GM18520 (cell line): ENCODE measurements around the gene UBE2G2.

Experiments
- ATAC-seq: cut with Tn5 transposase; IDR thresholded peaks from one replicate; pipeline ENCODE4 v1.9.1; 2021; ENCODE audit not compliant: unreplicated experiment

Gene UBE2G2, protein sequence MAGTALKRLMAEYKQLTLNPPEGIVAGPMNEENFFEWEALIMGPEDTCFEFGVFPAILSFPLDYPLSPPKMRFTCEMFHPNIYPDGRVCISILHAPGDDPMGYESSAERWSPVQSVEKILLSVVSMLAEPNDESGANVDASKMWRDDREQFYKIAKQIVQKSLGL

DNA sequence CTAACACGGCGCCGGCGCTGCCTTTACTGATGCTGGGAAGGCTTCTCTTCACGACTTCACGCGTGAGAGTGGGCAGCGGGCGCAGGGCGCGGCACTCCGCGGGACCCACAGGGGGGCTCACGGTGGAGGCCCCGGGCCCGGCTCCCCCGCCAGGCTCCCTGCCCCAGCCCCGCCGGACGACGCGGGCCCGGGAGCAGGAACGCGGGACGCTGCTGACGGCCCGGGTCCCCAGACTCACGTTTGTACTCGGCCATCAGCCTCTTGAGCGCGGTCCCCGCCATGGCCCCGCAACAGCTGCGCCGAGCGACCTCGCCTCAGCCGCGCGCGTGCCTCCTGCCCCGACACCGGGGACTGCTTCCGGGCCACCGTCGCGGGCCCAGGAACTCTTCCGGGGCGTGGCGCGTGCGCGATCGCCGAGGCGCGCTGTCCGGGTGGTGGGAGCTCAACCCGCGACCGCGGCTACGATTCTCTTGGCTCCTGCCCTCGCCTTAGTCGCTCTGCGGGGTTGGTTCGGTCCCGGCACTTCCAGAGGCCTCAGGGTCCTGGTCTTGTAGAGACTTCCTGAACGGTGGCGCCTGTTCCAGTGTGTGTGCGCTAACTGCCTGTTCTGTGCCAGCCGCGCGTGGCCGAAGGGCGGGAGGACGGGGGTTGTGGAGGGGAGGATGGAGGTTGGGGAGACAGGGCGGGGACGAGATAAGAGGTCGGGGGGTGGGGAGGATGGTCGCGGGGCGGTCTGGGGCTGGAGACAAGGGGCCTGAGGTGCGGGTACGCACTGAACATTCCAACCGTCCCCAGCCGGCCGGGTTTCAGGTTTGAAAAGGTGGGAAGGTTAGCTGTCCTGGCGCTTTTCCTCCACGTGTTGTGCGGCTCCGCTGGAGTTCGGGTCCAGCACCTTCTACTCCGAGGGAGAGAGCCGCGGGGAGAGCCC lies at the start of gene UBE2G2:
Gene UBE2G2 (minus strand): TSS at position 353 of the 928 bp plus-strand sequence. CDS start 72 bp downstream, at position 281.
- peak; percentile 66 for ATAC-seq

DNA sequence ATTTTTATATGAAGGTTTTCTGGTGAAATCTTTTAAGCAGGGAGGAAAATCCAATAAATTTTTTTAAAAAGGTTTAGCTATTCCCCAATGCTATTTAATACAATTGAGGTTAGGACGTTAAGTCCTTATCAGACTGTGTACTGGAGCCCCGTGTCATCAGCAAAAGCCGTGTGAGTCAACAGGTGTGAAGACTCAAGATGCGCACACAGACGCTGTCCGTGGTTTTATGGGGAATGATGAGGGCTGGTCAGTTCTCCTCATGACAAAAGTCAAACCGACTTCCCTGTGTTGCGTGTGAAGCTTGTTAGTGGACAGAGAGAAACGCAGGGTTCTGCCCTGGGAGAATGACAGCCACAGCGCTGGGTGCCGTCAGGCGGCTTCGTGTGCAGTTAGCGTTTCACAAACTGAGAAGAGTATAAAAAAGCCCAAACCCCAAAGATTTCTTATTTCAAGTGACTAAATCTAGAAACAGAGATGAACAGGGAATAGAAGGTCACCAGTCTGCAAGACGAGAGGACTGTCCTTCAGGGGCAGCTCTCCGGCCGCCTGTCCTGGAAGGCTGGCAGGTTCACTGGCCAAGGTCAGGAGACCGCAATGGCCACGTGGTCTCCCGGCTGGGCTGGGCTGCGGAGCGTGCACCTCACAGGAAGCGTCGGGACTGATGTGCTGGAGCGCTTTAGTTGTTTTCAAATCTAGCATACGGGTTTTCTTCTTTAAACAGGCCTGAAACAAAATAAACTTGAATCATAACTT lies 49.5 kb upstream of the UBE2G2 start:
- ATAC-seq, result no peak

DNA sequence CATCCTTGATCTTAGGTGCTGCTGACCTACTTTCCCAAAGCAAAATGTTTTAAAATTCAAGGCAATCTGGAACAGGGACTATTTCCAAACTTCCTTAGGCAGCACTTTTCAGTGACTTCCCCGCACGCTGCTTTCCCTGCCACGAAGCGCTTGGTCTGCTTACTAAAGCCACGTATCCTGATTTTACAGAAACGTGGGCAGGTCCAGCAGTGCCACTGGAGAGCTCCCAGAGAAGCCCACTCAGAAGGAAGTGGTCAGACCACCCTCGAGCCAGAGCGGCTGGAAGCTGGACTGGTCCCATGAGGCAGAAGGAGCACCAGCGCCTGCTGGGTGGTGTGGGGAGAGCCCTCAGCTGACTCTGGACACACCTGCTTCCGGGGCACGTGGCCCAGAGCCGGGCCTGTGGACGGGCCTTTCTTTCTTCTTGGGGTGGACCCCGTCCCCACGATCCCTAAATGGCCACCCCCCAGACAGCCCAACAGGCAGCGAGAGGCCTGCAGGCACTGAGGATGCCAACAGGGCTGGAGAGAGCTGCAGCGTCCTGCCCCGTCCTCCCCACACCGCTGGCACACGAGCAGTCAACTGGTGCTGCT lies 48.7 kb upstream of the UBE2G2 start:
- no peak for ATAC-seq

DNA sequence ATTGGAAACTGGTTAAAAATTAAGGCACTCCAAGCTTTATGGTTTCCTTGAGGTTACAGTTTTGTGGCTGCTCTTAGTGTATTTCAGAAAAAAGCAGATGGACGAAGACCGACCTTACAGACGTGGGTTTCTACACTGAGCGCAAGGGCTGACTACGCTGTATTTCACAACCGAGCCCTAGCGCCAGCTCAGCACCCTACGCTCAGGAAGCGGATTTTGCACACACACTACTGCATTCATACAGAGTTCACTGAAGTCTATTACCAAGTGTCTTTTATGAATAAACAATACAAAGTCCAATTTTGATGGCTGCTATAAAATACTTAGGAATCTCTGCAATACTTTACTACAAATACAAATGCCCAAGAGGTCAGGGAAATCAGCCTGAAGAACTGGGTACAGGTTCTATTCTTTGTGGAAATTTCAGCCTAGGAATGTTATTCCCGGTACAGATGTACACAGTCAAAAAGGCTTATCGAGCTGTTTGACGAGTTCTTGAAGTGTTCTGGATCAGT lies 48.1 kb upstream of the UBE2G2 start:
- ATAC-seq, result no peak

DNA sequence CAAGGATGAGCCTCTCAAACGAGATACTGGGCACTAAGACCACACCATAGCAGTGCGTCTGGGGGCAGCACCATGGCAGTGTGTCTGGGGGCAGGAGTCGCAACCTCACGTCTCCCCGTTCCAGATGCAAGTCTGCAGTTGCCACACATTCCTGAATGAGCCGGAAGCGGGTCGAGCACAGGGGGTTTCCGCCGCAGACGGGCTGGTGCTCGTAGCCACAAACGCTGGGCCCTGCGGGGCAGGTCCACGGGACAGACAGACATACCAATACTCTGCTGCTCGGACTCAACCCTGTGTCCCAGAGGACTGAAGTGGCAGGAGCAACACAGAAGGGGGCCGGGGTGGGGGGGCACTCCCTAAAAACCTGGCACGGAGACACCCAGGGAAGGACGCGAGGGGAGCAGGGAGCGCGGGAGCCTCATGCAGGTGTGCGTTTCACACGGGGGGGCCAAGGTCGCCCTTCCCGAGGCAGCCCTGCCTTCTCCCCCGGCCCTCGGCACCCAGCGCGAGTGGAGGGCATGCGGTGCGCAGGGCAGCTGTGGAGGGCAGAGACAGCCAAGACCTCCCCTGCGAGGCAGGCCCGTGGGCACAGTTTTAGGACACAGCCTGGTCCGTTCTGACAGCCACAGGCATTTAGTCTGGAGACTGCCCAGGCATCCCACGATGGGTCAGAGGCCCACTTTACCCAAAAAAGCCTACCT lies 47.4 kb upstream of the UBE2G2 start:
- ATAC-seq, result no peak

DNA sequence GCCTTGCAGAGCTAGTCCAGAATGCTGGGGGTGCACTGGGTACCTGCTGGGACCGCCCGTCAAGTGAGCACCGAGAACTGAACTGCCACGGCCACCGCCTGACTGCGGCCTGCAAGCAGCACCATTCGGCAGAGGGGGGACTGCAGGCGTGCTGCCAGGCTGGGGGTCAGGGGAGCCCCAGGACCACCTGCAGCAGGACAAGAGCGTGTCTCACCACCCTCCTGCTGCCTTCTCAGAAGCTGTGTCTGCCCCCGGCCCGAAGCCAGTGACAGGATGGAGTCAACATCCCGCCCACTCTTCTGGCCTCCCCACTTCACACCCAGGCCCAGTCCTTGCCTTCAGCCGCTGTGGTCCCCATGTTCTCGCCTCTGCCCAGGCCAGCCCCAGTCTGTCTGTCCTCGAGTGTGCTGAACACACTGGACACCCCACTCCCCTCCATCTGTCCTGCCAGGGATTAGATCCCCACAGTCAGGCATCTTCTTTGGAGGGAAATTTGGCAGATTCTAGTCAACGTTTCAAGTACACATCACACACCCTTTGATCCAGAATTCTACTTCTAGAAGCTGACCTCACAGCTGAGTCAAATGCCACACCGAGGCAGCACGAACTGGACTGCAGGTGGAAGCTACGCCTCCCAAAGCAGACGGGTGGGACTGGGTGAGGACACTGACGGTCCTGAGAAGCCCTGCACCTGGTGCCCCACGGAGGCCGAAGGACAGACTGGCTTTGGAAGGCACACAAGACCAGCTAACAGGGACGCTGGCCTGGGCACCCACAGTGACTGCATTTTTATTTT lies 45.8 kb upstream of the UBE2G2 start:
- ATAC-seq, result no peak

DNA sequence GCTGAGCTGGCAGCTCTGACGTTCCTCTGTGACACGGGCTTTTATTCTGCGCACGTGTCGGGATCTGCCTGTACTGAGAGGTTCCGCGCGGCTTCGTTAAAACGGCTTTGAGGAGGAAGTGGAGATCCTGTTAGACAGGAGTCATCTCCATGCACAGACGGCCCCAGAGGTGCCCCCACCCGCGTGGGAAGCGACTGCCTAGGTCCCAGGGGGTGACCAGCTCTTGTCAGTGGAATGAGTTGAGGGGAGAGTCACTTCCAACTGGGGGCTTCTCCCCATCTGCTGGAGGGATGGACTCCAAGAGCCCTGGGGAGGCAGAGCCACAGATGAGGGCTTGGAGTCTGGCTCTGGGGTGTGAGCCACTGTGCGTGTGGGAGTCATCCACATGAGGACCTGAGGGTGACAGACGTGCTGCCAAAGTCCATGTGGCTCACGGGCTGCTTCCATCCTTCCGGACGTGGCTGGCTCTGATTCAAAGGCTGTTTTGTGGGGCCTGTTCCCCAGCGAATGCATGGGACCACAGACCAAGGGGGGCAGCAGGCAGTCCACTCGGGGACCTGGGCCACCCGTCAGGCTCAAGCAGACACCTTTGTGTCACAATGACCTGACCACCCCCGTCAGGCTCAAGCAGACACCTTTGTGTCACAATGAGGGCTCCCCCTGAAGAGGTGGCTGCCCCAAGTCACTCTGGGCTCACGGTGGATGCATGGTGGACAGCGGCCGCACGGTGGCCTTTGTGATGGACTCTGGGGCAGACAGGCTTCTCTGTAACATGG lies 45.1 kb upstream of the UBE2G2 start:
- no peak for ATAC-seq

DNA sequence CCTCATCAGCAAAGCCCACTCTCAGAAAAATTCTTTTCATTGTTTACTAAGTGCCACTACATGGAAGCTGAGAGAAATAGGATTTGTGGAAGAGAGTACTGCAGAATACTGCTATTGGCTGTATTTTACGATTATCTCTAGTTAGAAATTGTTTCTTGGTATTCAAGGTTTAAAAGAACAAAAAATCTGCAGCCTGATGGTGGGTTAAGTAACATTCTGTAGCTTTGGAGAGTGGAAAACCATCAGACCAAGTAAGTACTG lies 44.5 kb upstream of the UBE2G2 start:
- no peak for ATAC-seq

DNA sequence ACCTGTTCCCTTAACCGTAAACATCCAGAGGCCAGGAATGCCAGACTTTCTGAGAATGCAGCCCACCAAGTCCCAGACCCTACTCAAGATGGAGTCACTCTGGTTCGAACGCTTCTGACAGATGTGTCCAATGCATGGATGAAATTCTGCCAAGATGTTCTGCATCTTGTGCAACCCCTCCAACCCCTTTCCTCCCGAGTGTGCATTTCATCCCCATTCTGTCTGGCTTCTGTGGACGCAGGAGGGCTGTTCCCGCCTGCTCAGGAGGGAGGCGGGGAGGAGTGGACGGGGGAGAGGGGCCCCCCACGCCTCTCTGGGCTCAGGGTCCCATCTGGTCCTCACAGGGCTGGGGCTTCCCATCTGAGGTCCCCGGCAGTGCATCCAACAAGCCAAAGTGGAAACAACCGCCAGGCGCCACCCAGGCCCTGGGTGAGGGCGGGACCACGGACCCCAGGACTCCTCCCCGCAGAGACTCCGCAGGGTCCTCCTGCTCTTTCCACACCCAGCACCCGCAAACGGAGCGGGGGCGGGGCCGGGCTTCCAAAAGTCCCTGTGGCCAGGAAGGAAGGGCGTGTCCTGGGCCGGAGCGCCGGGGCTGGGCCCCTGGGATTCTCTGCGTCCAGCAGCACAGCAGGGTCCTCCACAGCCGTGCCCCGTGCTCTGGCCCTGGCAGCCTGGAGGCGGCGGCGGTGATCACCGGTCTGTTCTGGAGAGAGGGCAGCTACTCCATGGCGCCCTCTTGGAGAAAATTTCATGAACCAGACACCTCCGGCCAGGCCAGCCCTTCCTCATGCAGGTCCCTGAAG lies 44.0 kb upstream of the UBE2G2 start:
- no peak for ATAC-seq

DNA sequence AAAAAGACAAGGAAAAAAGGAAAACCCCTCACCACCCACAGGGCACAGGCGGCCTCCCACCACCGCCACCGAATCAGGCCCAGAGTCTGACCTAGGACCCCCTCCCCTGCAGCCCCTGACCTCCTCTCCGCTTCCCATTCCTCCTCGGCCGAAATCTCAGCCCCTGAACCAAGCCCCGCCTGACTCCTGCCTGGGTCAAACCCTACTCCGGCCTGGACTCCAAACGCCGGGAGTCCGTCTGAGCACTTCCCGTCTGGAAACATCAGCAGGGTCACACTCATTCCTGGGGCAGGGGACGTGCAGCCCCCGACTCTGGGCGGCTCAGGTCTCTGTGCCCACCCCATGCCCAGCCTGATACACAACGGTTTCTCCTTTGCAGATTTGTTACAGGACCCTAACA lies 42.6 kb upstream of the UBE2G2 start:
- ATAC-seq, result no peak

DNA sequence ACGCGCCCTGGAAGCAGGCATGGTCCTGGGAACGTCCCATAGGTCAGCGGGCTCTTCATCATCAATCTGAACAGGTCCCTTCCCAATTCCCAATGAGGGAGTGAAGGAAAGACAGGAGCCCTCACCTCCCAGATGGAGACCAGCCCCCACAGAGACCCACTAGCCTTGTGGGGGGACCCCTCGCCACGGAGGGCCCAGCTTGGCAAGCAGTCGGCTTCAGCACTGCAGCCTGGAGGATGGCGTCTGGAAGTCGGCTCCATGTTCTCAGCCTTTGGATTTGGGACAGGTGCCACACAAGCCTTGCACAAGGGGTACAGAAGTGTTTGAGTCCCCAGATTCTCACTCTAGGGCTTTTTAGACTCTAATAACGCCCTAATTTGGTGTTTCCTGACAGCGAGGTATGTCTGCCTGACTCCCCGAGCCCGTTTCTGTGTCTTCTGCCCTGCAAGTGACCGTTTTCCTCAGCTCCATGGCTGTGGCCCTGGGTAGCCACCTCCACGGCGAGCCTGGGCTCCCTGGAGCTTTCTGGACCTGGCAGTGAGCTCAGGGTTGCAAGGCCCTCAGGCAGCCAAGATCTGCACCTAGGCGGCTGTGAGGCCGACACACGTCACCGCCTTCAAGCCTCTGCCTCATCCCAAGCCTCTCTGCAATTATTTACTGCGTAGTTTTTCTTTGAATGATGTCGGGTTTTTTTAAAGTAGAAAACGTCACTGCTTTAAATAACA lies 41.3 kb upstream of the UBE2G2 start:
- ATAC-seq, result no peak

DNA sequence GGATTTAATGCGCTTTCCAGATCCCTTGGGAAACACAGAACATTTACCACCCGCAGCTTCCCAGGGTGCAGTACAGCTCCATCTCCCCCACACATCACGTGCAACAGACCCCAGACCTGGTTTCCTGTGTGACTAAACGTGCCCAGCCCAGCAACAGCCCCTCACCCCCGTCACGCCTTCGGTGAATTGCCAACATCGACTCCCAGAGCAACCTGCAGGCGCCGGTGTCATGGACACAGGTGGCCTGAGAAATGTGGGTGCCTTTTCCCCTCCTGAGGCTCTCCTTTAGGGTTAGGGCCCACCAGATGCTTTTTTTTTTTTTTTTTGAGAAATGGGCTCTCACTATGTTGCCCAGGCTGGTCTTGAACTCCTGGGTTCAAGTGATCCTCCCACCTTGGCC lies 40.5 kb upstream of the UBE2G2 start:
- ATAC-seq, result no peak

DNA sequence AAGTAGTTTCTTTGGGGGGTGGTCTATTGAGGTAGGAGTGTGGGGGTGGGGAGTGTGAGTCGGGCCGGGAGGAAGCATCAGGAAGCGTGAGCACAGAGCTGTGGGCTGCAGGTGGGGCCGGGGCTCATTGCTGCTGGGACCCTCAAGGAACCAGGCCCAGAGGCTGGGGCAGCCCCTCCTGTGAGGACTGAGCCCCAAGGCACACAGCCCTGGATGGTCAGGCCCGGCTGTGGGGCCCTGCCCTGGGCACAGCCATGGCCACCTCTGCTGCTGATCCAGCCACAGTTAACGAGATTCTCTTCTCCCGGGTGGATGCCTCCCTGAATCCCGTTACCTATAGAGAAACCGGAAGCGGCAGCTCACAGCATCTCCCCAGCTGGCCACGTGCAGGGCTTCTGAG lies 39.2 kb upstream of the UBE2G2 start:
- no peak for ATAC-seq

DNA sequence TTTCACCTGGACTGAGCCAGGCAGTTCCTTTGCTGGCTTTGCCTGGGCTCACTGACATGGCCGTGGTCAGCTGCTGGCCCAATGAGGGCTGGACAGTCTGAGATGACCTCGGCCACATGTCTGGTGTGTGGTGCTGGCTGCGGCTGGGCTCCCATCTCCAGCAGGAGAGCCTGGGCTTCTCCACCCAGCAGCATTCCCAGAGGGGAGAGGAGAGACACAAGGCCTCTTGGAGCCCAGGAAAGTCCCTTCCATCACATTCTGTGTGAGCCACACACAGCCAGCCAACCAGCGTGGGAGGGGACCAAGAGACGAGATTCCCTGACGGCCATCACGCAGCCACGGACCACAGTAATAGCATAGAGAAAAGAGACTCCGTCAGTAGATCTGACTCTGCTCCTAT lies 37.3 kb upstream of the UBE2G2 start:
- no peak for ATAC-seq

DNA sequence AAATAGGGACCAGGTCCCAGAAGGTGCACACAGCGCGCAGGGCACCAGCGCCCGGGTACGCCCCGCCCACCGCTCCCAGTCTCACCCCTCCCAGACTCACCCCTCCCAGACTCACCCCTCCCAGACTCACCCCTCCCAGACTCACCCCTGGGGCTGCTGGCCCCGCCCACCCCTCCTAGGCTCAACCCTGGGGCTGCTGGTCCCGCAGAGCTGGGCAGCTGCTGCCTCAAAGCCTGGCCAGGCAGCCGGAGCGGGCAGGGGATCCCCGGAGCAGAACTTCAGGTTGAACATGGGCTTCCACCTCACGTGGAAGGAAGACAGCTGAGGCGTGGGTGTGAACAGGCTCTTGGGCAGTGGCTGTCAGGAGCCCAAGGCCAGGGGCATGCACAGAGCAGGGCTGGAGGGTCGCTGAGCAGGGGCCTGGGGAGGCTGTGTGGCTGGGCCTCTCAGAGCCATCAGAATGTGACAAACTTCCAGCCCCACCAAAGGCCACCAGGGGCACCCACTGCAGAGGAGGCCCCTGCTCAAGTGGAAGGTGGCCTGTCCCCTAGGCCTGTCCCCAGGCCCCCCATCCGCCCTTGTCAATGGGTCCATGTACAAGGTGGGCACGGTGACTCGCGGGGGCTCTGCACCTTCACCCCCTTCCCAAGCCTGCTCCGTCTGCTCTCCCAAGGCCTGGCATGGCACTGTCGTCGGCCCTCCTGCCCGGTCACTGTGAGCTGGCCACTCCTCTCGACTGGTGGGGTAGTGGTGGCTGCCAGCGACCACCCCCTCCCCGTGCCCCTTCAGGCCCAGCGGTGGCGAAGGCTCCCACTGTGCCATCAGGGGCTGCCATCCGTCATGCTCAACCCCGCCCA lies 36.6 kb upstream of the UBE2G2 start:
- ATAC-seq, result no peak

DNA sequence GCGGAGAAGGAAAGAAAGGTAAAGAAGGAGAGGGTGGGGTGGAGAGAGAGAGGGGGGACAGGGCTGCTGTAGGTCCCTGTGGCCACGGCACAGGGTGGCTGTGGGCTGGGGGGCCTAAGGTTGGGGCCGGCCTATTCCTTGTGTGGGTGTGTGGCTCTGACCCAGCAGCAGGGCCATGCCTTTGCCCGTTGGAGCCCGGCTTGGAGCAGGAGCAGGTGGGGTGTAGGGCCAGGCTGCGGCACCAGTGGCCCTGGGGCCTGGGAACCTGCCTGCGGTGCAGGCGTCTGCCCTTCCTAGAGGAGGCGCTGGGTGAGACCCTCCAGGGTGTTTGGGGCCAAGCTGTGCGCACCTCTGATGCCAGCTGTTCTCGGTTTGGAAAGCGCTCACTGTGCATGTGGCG lies 35.9 kb upstream of the UBE2G2 start:
- ATAC-seq, result no peak
